Activated naive CD4-positive, alpha-beta T cell treated with anti-CD3 and anti-CD28 coated beads, Interleukin-2, amount 50 U/mL, for 72 hours (primary cell): Measurements from ENCODE around the gene BLTP3A. TPM values are rescaled to one million over a fixed set of nuclear protein-coding genes. Genes with fewer than 3 reads are reported as not detected.

ENCODE experiments used
- total RNA-seq, 2 donors: library from RNA; stranded (reverse); gene quantifications; one replicate each; pipeline ENCODE4 v1.2.3, GENCODE V29; 2022

Gene BLTP3A
- total RNA-seq, 2 donors from 2014 or later: 11.1 to 15.0 TPM

Other genes starting within 250 kb of the BLTP3A start
- under 1 TPM in 1 of 2 donors, not detected in 1; 0.80 TPM for gene SPDEF, start 235.8 kb upstream of the BLTP3A start, total RNA-seq
- 10 to 100 TPM; 53.3 to 64.1 TPM for gene ILRUN, start 95.3 kb upstream of the BLTP3A start, total RNA-seq
- 100 to 1,000 TPM; 134 to 152 TPM for gene SNRPC, start 34.6 kb upstream of the BLTP3A start, total RNA-seq
- gene TAF11, start 96.0 kb downstream of the BLTP3A start, total RNA-seq: 10 to 100 TPM; 35.3 to 36.3 TPM
- gene ANKS1A, start 97.2 kb downstream of the BLTP3A start, total RNA-seq: 1 to 10 TPM; 8.6 to 9.3 TPM